GM21619 (cell line): ENCODE data around the gene OSBPL8.
A peak's percentile ranks its signal among the peaks of the same experiment; 100 is the strongest.

Experiments
- ATAC-seq: cut with Tn5 transposase; IDR thresholded peaks from one replicate; pipeline ENCODE4 v1.9.1; 2021; ENCODE audit not compliant: unreplicated experiment

Gene OSBPL8

GRCh38 chr12:76559400-76560085 lies at the start of gene OSBPL8:
OSBPL8 (minus strand) TSS chr12:76559771; CDS start chr12:76487551, 72,220 bp downstream.
- ATAC-seq: peak; percentile 67

- ATAC-seq: no peak
These were observed 48.5 kb upstream of the OSBPL8 start for GRCh38 chr12:76608070-76608469.

- ATAC-seq: no peak
These were observed 35.5 kb upstream of the OSBPL8 start for GRCh38 chr12:76595056-76595455.

- ATAC-seq: no peak
These were observed 31.9 kb upstream of the OSBPL8 start for GRCh38 chr12:76591476-76591875.

GRCh38 chr12:76590131-76590530 lies 30.6 kb upstream of the OSBPL8 start:
- no peak for ATAC-seq

GRCh38 chr12:76588881-76589565 lies 29.5 kb upstream of the OSBPL8 start:
- ATAC-seq: no peak

- no peak for ATAC-seq
These were observed 28.0 kb upstream of the OSBPL8 start for GRCh38 chr12:76587428-76588178.

- ATAC-seq: peak; percentile 66
These were observed 27.3 kb upstream of the OSBPL8 start for GRCh38 chr12:76586764-76587395.

- ATAC-seq: no peak
These were observed 23.7 kb upstream of the OSBPL8 start for GRCh38 chr12:76583301-76583700.

GRCh38 chr12:76573840-76574373 lies 14.3 kb upstream of the OSBPL8 start:
- no peak for ATAC-seq

- ATAC-seq: no peak
These were observed 11.7 kb upstream of the OSBPL8 start for GRCh38 chr12:76571256-76571655.

- ATAC-seq: no peak
These were observed 10.4 kb upstream of the OSBPL8 start for GRCh38 chr12:76569685-76570604.

GRCh38 chr12:76568888-76569551 lies 9.4 kb upstream of the OSBPL8 start:
- no peak for ATAC-seq

GRCh38 chr12:76568130-76568529 lies 8.6 kb upstream of the OSBPL8 start:
- no peak for ATAC-seq

GRCh38 chr12:76563061-76563460 lies 3.5 kb upstream of the OSBPL8 start:
- no peak for ATAC-seq

- ATAC-seq: no peak
These were observed 2.6 kb upstream of the OSBPL8 start for GRCh38 chr12:76562130-76562529.

- peak; percentile 40 for ATAC-seq
These were observed 518 bp upstream of the OSBPL8 start for GRCh38 chr12:76560086-76560491.

- ATAC-seq: peak; percentile 44
These were observed 729 bp downstream of the OSBPL8 start for GRCh38 chr12:76558684-76559399.

GRCh38 chr12:76556368-76556767 lies 3.2 kb downstream of the OSBPL8 start:
- ATAC-seq: no peak
